GM19023 (cell line): ENCODE results near the gene PLEKHG5.

Experiments
- ATAC-seq: cut with Tn5 transposase; IDR thresholded peaks from one replicate; pipeline ENCODE4 v1.9.1; 2021; ENCODE audit warnings: mild to moderate bottlenecking, moderate library complexity; ENCODE audit not compliant: unreplicated experiment

Gene PLEKHG5

DNA sequence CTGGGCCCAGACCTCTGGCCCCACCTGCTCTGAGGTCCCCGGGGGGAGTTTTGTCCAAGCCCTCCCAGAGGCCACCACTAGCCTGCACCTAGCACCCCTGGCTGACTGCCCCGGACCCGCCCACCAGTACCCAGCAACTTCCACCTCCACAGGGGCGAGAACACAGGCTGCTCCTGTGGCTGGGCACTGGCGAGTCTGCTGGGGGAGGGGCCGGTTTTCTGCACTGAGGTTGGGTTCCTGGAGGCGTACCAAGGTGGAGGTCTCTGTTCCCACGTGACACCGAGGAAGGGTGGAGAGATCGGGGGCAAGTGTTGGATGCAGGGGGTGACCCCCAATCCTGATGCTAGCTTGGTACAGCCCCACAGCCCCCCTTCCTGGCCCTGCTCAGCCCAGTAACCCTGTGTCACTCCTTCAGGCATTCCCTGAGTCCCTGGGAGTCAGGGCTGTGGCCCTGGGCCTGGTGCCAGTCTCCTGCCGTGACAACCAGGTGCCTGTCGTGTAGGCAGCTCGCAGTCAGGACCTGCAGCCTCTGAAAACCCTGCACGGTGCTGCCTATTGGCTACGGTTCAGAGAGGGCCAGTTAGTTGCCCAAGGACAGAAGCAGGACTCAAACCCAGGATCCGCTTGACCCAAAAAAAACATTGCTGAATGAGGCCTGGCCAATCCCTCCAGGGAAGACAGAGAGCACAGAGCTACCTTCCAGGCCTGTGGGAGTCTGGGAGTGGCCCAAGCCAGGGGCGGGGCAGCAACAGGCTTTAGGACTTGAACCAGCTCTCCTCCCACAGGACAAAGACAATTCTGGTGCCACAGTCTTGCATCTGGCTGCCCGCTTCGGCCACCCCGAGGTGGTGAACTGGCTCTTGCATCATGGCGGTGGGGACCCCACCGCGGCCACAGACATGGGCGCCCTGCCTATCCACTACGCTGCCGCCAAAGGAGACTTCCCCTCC, 63.8 kb downstream of the PLEKHG5 start:
- no peak for ATAC-seq

DNA sequence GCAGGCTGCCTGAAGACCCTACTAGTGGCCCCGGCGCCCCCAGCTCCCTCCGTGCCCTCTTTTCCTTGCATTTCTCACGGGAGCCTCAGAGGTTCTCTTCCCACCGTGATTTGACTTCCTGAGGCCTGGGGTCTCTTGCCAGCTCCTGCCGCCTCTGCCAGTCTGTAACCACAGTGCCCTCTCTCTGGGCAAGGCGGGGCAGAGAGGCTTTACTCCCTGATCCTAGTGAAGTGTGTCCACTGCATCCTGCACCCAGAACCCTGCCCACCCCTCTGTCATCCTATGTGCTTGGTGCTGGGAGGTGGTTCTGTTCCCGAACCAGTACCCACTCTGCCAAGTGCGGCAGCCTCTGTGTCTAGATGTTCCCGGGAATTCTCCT, 64.5 kb downstream of the PLEKHG5 start:
- no peak for ATAC-seq

DNA sequence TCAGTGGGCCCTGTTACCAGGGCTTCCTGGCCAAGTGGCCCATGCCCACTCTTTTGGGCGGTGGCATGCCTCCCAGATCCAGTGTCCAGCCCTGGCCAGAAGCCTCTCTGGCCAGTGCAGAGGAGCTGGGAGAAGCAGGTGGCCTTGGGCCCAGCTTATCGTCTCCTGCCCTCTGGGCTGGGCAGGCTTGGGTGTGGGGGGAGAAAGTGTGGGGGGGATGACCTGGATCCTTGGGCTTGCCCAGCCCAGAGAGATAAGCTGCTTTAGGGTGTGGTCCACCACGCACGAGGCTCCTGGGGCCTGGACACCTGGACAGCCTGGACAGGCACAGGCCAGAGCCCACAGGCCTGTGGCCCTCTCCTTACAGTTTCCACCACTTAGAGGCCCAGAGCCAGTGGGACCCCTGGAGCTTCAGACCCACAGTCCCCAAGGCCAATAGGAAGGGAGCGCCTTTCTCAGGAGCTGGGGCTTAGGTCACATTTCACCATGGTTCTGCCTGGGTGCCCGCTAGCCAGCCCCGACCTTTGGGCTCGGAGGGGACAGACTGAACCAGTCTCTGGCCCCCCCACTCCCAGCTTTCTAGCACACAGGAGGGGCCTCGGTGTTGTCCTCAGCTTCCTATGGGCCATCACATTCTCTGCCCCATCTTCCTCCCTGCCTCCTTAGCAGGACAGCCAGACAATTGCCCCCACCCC, 65.0 kb downstream of the PLEKHG5 start:
- no peak for ATAC-seq

DNA sequence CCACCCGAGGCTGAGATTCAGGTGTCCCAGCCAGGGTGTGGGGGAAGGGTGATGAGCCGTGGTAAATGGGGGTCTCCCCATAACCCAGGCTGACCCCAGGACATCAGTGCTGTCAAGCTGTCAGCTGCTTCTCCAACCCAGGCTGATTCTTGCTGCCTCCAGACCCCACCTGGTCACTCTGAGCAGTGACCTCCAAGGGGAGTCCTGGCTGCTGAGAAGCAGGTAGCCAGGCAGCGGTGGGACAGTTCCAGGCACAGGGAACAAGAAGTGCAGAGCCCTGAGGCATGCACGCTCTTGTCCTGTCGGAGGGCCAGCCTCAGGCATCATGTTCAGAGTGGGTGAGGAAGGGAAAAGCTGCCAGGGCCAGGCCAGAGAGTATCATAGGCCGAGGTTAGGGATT, 65.8 kb downstream of the PLEKHG5 start:
- ATAC-seq, result no peak

DNA sequence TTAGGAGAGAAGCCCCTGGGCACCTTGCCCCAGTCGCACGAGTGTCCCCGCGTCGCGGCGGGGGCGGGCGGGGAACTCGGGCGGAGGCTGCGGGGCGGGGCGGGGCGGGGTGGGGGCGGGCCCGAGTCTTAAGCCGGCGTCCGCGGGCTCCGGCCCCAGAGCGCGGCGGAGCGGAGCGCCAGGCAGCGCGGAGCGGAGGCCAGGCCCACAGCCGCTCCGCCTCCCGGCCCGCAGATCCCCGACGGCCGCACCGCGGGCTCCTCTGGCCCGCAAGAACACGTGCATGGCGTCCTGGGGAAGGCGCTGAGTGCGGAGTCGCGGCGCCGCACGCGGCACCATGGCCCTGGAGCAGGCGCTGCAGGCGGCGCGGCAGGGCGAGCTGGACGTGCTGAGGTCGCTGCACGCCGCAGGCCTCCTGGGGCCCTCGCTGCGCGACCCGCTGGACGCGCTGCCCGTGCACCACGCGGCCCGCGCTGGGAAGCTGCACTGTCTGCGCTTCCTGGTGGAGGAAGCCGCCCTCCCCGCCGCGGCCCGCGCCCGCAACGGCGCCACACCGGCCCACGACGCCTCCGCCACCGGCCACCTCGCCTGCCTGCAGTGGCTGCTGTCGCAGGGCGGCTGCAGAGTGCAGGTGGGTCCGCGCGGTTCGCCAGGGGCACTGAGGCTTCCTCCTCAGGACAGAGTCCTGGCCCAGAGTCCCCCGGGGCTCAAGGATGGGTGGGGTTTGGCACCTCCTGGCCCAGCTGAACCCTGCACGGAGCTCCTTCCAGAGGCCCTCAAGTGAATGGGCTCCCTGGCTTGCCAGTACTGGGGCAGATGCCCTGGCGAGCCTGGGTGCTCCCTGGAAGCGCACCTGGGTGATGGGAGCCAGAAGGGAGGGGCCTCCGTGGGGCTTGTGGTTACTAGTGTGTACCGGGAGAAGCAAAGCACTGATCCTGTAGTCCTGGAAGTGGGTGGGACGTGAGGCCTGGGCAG, 66.6 kb downstream of the PLEKHG5 start, which contains the start of gene ESPN:
Gene ESPN, plus strand, starts transcription at position 158 of the 975 bp plus-strand sequence. Its CDS starts 180 bp downstream, at position 338.
- no peak for ATAC-seq

DNA sequence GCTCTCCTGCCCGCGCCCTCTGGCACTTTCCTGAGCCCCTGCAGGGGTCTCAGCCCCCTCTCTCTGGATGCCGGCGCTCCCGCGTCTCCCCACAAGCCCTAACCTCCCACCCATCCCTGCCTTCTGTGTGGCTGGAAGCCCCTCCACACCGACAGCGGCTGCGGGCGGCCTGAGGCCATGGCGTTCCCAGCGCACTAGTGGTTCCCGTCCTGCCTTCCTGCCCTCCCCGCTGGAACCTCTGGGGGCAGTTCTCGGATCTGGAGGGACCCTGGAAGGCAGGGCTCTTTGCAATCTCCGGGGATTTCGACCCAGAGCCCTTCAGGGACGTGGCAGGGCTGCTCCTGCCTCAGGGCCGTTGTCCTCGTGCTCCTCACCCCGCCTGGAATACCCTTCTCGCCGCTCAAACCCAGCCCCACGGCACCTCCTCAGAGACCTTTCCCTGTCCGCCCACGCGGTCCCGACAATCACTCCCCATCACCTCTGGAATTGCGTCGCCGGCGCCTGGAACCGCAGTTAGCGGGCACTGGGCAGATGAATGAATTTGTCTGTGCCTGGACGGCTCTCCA, 67.4 kb downstream of the PLEKHG5 start:
- ATAC-seq, result no peak

DNA sequence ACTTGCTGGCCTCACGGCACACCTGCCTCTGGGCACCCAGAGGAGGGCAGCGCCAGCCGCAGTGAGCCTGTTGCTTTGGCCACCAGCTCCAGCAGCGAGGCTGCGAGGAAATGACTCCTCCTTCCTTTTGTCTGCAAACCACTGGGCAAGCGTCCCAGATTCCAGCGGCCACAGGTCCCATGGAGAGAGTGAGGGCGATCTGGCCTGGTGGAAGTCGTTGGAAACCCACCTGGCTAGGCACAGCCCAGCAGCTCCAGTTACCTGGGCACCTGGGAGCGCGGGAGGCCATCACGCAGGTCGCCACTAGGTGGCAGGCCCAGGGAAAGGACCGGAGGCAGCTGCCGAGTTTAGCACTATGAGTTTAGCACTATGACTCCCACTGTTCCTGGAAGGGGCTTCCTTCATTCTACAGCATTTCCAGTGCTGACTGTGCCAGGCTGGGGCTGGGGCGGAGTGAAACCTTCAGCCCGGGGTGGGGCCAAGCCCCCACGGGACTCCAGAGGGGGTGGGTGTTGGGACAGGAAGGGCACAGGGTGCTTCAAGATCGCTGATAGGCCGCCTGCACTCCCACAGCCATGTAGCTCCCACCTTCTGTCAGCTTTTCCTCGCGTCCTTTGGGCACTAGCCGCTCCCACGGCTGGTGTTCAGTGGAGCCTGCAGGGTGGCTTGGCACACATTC, 68.0 kb downstream of the PLEKHG5 start:
- no peak for ATAC-seq

DNA sequence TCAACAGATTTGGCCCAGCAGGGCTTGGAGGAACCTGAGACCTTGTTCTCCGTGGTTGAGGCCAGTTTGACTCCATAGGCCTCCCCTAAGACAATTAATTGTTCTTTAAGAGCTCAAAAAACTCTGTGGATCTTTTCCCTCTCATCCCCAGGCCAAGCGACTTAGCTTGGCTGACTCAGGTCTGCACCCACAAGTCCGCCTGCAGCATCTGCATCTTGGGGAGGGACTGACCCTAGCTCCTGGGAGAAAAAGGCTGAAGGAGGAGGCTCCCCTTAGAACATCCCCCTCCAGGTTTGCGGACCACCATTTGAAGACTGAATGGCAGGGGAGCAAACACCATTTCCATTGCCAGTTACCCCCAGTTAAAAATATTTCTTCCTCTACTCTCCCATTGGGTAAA, 70.2 kb downstream of the PLEKHG5 start:
- no peak for ATAC-seq

DNA sequence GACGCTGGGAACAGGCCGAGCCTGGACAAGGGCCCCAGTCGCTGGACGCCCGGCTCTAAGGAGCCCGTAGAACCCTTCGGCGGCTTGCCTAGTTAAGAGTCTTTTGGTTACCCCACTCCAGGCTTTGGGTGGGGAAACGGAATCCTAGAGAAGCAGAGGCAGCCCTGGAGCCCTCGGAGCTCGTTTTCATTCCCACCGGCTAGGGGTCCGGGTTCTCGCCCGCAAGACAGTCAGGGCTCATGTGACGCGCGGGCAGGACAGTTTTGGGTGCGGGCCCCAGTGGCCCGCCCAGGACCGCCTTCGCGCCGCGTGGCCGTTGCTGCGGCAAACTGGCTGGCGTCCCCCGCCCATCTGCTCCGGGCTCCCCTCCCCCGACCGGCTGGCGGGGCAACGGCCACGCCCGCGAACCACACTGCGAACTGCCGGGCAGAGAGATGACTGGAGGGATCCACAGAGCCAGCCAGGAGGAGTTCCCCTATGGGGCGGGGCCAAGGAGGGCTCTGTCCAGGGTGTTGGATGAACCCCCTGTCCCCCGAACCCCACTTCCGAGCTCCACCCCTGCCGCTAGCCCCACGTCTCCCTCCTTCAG, 70.9 kb downstream of the PLEKHG5 start:
- no peak for ATAC-seq

DNA sequence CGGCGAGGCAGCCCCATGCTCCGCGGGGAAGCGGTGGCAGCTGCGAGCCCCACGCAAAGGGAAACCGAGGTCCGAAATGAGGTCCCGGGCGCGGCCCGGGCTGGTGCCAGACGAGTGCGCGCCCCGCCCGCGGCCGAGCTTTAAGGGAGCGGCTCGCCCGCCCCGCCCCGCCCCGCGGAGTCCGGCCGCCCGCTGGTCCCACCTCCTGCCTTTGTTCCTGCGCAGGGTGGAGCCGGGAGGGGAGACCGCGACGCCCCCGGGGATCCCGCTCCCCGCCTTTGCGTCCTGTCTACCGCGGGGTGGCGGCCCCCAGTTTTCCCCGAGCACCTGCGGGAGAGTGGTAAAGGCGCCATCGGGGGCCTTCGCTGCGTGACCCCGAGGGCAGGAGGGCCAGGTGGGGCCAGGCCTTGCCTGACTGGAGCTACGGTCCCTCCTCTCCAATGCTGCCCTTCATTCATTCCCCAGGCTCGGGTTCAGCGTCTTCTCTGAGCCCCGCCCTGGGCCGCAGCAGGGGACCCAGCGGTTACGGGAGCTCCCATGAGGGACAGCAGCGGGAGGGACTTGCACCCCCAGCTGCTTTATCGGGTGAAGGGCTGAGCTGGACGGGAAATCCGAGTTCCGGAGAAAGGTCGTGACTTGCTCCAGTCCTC, 71.5 kb downstream of the PLEKHG5 start, which contains the start of gene HES2:
Gene HES2, minus strand, starts transcription at position 116 of the 650 bp plus-strand sequence. Its CDS starts 99 bp downstream, at position 17.
- ATAC-seq, result no peak

DNA sequence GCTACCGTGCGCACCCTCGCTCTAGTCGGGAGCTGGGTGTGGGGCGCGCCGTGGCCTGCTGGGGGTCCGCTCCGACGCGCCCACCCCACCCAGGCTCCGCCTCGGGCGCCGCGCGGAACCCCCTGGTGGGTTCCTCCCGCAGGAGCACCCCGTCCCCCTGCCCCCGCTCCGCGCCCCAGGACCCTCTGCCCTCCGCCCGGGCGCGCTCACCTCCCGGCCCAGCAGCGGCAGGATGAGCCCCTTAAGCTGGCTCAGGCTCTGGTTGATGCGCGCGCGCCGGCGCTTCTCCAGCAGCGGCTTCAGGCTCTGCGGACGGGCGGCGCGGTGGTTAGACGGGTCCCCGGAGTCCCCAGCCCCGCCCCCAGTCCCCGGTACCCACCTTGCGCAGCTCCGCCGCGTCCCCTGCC, 72.1 kb downstream of the PLEKHG5 start:
- no peak for ATAC-seq

DNA sequence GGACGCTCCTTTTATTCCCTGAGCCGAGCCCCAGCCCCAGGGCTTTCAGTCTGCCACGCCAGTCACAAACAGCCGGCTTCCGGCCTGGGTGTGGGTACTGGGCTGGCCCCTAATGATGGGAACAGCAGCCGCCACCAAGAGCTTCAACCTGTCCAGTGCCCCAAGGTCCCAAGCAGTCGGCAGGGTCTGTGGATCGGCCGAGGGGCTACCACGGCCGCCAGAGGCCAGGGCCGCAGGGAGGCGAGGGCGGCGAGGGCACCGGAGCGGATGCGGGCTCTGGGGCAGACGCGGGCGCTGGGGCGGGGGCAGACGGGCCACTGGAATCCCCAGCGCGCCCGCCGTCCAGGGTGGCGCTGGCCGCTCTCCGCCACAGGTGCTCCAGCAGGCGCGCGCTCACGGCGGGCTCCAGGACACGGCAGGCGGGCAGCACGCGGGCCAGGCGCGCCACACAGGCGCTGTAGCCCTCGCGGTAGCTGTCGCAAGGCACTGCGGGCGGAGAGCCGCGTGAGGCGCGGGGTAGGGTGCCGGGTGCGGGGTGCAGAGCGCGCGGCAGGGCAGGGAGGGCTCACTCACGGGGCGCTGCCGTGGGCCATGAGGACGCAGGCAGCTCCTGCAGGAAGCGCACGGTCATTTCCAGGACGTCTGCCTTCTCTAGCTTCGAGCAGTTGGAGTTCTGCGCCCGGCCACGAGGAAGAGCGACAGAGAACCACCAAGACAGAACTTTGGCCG, 72.6 kb downstream of the PLEKHG5 start:
- no peak for ATAC-seq

DNA sequence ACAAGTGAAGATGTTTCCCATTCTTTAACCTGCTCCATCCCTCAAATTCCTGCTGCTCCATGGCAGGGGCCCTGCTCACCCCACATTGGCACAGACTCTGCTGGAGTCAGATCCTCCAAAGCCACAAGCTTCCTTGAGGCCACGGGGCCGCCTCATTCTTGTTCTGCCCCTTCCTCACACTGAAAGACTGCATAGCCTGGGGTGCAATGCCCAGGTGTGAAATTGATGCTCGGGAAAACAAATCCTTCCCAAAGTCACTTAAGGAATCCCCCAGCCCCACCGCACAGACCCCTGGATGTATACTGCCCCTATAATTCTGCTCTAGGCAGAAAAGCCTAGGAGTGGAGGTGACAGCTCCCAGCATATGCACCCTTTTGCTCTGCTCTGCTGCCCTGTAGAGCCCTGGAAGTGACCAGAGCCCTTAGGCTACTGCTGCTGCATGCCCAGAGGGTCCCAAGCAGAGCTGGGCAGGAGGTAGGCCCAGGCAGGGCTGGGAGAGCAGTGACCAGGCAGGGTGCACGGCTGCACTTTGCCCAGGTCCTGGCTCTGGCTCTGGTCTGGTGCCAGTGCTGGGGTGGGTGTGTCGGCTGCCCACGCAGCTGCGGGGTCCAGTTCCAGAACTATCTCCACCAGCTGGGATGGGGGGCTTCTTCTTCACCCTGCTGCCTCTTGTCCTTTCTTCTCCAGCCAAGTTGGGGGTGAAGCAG, 73.4 kb downstream of the PLEKHG5 start:
- no peak for ATAC-seq
